Measurements from ENCODE around the gene CDKN1B. TPM values are rescaled to one million over a fixed set of nuclear protein-coding genes. Genes with fewer than 3 reads are reported as not detected.

The CDKN1B gene
- total and polyA plus RNA-seq, 2 of the 13 experiments (the other 11 are each of a cell fraction or from before 2014, with no cell fraction given): 20.1 to 37.2 TPM

GRCh38 chr12:12673296-12673695 is 43.9 kb upstream of the CDKN1B start (continued):
- TF ChIP-seq, protein P1, sequence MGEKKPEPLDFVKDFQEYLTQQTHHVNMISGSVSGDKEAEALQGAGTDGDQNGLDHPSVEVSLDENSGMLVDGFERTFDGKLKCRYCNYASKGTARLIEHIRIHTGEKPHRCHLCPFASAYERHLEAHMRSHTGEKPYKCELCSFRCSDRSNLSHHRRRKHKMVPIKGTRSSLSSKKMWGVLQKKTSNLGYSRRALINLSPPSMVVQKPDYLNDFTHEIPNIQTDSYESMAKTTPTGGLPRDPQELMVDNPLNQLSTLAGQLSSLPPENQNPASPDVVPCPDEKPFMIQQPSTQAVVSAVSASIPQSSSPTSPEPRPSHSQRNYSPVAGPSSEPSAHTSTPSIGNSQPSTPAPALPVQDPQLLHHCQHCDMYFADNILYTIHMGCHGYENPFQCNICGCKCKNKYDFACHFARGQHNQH (CRISPR knock-in tag; IDR thresholded peaks at IDR 0.05): no peak

DNA sequence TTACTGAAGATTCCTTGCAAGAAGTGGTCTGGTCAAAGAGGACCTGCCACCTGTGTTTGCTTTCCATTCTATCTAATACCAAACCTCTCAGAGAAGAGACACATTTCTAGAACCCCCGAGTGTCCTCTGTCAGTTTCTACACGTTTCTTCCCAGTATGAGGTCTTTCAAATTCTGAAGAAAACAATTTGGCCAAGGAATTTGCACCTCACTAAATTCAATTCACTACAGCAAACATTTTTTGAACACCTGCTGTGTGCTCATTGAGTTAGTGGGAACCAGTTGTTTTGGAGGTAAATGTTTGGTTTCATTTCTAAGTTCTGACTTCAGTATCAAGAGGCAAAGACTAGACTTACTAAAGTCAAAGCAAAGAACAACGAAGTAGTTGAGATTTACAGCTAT is 40.6 kb upstream of the CDKN1B start:
- TF ChIP-seq ZBTB1 (CRISPR knock-in tag; IDR thresholded peaks at IDR 0.05; ENCODE audit: borderline replicate concordance) (no peak), KLF12 (CRISPR knock-in tag; IDR thresholded peaks at IDR 0.05; ENCODE audit: borderline replicate concordance) (no peak), ATM (IDR thresholded peaks at IDR 0.05; ENCODE audit: borderline replicate concordance) (no peak), ZNF292 (CRISPR knock-in tag; IDR thresholded peaks at IDR 0.05; ENCODE audit: borderline replicate concordance, low read depth) (no peak), ZNF564 (CRISPR knock-in tag; IDR thresholded peaks at IDR 0.05) (no peak), ZNF124 (CRISPR knock-in tag; IDR thresholded peaks at IDR 0.05) (no peak), POLR2AphosphoS5 (IDR thresholded peaks at IDR 0.05; ENCODE audit: low read depth, low read length) (no peak)
- TF ChIP-seq, protein P2, sequence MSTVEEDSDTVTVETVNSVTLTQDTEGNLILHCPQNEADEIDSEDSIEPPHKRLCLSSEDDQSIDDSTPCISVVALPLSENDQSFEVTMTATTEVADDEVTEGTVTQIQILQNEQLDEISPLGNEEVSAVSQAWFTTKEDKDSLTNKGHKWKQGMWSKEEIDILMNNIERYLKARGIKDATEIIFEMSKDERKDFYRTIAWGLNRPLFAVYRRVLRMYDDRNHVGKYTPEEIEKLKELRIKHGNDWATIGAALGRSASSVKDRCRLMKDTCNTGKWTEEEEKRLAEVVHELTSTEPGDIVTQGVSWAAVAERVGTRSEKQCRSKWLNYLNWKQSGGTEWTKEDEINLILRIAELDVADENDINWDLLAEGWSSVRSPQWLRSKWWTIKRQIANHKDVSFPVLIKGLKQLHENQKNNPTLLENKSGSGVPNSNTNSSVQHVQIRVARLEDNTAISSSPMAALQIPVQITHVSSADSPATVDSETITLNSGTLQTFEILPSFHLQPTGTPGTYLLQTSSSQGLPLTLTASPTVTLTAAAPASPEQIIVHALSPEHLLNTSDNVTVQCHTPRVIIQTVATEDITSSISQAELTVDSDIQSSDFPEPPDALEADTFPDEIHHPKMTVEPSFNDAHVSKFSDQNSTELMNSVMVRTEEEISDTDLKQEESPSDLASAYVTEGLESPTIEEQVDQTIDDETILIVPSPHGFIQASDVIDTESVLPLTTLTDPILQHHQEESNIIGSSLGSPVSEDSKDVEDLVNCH (CRISPR knock-in tag; IDR thresholded peaks at IDR 0.05): no peak
- TF ChIP-seq, protein P3, sequence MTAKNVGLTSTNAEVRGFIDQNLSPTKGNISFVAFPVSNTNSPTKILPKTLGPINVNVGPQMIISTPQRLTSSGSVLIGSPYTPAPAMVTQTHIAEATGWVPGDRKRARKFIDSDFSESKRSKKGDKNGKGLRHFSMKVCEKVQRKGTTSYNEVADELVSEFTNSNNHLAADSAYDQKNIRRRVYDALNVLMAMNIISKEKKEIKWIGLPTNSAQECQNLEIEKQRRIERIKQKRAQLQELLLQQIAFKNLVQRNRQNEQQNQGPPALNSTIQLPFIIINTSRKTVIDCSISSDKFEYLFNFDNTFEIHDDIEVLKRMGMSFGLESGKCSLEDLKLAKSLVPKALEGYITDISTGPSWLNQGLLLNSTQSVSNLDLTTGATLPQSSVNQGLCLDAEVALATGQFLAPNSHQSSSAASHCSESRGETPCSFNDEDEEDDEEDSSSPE (CRISPR knock-in tag; IDR thresholded peaks at IDR 0.05): no peak
- DNase-seq (ENCODE audit: low spot score) (no peak), ATAC-seq (no peak), FAIRE-seq (no peak)
- intact Hi-C loops (cut with micrococcal nuclease; ENCODE audit: unreplicated experiment): no loop called here
- in situ Hi-C loops (cut with HindIII; ENCODE audit: extremely low pct_ligation_motif_present, low pct_unique_long_range_greater_than_20kb): no loop called here
- Histone ChIP-seq H2AFZ (ENCODE audit: low read length) (no peak overlapping the region), H3K36me3 (replicated peaks in 1 of 2; ENCODE audit: control insufficient read depth in 1 of 2, insufficient read depth in 2 of 2, low read length in 2 of 2) (no peaks in the 10 kb centered on the region), H3K4me1 (ENCODE audit: insufficient read depth, low read length) (no peaks in the 10 kb centered on the region), H3K9ac (ENCODE audit: insufficient read depth, low read depth, low read length) (no peak overlapping the region), H3K27ac (ENCODE audit: extremely low read length, insufficient read depth, low read length) (no peak overlapping the region), H3K4me3 (replicated peaks in 1 of 3; ENCODE audit: insufficient read depth in 1 of 3, low read depth in 2 of 3, low read length in 3 of 3) (no peak overlapping the region), H3K27me3 (ENCODE audit: control insufficient read depth in 1 of 2, insufficient read depth in 2 of 2, low read length in 2 of 2) (no peaks in the 10 kb centered on the region; a peak in 1 of 5 replicates), H3K9me3 (ENCODE audit: low read length) (no peaks in the 10 kb centered on the region), H3K79me2 (ENCODE audit: insufficient read depth, low read length) (no peaks in the 10 kb centered on the region), H4K20me1 (ENCODE audit: insufficient read depth, low read length) (no peaks in the 10 kb centered on the region), H3K4me2 (ENCODE audit: low read depth, low read length) (no peak overlapping the region)
- CTCF ChIA-PET (ENCODE audit: low intra/inter-chr PET ratio, low total read pairs): no interaction called here
- WGBS (ENCODE audit: low lambda C conversion rate): 11% methylated on average over 3 of the region's 3 CpGs
- POLR2A ChIA-PET: no interaction called here
- no TSS peak for BruUV-seq (replicated peaks)
